SH-SY5Y (cell line): ENCODE measurements around the gene ENTR1.

Experiments
- GATA2 ChIP-seq: IDR thresholded peaks from 2 replicates; pipeline ENCODE4 v1.6.1; 2011; ENCODE audit warnings: mild to moderate bottlenecking, low read depth, low read length
- GATA3 ChIP-seq: IDR thresholded peaks from 2 replicates; pipeline ENCODE4 v1.6.1; 2011; ENCODE audit warnings: low read depth, mild to moderate bottlenecking, low read length, moderate library complexity

- TF ChIP-seq GATA3 = no peak
- TF ChIP-seq GATA2 = no peak
Observed at GRCh38 chr9:136405481-136405880, 4.9 kb downstream of the ENTR1 start.
